ENCODE results near the gene WDR54.

- TF ChIP-seq CTCF (IDR thresholded peaks at IDR 0.05) (no peak), POLR2A (IDR thresholded peaks at IDR 0.05) (no peak)
Observed at GRCh38 chr2:74372674-74373073, 48.9 kb upstream of the WDR54 start.
